HG03045 (cell line): Measurements from ENCODE around the gene REN.

ENCODE experiments used
- ATAC-seq: cut with Tn5 transposase; IDR thresholded peaks from one replicate; pipeline ENCODE4 v1.9.1; 2021; ENCODE audit warnings: mild to moderate bottlenecking, moderate library complexity; ENCODE audit not compliant: unreplicated experiment

REN gene

DNA sequence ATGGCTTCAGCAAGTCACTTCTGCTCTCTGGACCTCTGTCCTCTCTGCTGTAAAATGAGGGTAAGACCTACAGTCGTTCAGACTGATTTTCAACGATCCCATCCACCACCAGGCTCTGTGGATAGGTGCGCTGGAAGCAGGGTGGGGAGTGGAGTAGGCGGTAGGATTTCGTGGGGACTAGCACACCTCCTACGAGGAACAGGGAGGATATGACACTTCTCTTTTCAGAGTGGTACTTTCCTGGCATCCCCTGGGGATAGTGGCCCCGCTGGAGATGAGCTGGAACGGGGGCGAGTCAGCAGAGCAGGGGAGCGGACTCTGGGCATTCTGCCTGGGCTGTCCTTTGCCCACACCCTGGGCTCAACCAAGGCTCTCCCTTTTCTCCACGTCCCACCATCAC, 32.0 kb downstream of the REN start:
- no peak for ATAC-seq

GRCh38 chr1:204132718-204133117, 33.4 kb downstream of the REN start:
- ATAC-seq: no peak

DNA sequence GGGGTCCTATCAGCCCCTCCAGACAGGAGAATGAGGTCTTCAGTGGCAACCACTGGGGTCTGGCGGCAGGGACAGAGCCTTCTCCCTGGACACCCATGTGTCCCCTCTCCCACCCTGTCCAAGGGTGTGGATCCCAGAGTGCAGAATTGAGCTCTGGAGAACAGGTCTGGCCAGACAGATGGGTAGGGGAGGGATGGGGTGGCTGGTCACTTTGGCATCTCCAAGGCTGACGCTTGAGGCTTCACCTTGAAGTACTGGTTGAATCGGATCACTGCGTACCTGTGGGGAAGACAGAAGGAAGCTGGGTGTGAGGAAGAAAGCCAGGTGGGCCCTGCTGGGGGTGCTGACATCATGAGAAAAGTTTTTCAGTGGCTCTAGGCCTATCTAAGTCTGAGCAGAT, 34.2 kb downstream of the REN start:
- no peak for ATAC-seq

- ATAC-seq: no peak
These were observed 34.9 kb downstream of the REN start for GRCh38 chr1:204130981-204131892.

GRCh38 chr1:204130178-204130577, 36.0 kb downstream of the REN start:
- no peak for ATAC-seq

GRCh38 chr1:204128964-204129896, 36.9 kb downstream of the REN start:
- ATAC-seq: no peak

GRCh38 chr1:204128464-204128963, 37.6 kb downstream of the REN start:
- no peak for ATAC-seq

DNA sequence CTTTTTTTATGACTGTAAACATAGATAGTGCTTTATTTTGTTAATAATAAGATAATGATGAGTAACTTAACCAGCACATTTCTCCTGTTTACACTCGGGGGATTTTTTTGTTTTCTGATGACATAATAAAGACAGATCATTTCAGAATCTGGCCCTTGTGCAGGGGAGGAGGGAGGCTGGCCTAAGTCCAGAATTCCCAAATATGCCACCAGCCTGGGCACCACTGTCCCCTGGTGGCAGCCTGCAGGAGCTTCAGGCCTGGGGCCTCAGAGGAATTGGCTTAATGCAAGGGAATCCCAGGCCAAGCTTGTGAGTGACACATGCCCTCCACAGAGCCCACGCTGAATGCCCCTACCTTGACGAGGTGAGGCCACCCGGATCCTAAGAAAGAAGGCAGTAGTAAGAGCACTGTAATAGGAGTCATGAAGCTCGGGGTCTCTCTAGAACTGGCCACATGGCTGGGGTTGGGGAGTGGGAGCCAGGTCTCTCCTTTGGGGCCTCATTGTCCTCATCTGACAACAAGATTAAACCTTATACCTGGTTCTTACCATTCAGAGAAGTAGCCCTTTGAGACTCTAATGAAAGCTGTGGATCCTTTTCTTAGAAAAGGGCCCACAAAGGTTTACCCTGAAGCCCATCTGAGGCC, 38.4 kb downstream of the REN start:
- no peak for ATAC-seq

DNA sequence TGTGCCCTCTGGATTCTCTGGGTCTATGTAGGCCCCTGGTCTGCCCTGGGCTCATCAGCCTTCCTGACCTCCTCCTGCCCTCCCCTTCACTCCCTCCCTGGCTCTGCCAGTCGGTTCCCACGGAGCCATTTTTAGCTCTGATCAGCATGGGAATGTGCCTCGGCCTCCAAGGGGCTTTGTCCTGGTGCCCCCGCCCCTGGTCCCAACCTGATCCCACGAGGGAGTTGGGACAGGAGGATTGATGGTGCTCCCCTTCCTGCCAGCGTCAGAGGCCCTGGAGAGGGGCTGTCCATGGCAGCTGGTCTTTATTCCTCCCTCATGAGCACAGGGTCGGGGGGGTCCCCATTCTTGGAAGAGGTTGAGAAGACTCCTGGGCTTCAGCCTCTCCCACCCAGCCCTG, 39.2 kb downstream of the REN start:
- no peak for ATAC-seq

GRCh38 chr1:204126386-204126785, 39.8 kb downstream of the REN start:
- ATAC-seq: no peak

- no peak for ATAC-seq
These were observed 40.3 kb downstream of the REN start for GRCh38 chr1:204125759-204126351.

- ATAC-seq: no peak
These were observed 41.5 kb downstream of the REN start for GRCh38 chr1:204124639-204125038.

DNA sequence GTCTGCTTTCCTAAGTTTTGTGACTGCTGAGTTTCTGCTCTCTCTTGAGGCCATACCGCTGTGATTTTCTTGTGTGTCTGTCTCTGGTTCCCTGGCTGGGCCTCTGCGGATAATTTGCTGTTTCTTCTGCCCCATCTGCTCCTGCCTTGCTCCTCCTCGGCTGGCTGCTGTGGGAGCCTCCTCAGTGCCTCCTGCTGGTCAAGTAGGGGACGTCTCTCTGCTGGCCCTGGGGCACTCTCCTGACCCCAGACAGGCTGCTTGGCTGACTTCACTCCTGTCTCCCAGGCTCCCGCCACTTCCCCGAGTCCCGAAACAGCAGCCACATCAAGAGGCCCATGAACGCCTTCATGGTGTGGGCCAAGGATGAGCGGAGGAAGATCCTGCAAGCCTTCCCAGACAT, 42.8 kb downstream of the REN start:
- ATAC-seq: no peak

GRCh38 chr1:204121840-204122555, 44.1 kb downstream of the REN start:
- ATAC-seq: no peak

DNA sequence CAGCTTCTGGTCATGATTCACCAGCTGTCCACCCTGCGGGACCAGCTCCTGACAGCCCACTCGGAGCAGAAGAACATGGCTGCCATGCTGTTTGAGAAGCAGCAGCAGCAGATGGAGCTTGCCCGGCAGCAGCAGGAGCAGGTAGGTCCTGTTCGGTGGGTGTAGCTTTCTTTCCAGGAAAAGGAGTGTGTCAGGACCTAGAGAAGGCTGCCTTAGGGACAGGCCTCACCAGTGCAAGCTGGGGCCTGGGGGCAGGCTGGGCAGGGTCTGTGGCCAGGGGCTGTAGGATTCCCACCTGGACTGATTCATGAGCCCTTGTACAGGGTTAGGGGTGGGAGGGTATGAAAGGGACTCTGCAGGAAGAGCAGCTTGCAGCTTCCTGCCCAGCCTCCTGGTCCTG, 49.6 kb downstream of the REN start:
- no peak for ATAC-seq

DNA sequence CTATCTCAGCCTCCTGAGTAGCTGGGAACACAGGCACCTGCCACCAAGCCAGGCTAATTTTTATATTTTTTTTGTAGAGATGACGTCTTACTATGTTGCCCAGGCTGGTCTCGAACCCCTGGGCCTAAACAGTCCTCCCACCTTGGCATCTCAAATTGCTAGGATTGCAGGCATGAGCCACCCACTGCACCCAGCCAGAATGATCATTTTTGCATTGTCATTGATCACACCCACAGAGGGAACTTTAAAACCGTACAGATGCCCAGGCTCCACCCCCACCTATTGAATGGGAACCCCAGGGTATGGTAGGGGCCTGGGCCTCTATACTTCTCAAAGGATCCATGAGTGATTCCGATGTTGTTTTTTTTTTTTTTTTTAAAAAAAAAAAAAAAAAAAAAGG, 51.0 kb downstream of the REN start:
- ATAC-seq: no peak

- no peak for ATAC-seq
These were observed 51.5 kb downstream of the REN start for GRCh38 chr1:204114606-204115005.

DNA sequence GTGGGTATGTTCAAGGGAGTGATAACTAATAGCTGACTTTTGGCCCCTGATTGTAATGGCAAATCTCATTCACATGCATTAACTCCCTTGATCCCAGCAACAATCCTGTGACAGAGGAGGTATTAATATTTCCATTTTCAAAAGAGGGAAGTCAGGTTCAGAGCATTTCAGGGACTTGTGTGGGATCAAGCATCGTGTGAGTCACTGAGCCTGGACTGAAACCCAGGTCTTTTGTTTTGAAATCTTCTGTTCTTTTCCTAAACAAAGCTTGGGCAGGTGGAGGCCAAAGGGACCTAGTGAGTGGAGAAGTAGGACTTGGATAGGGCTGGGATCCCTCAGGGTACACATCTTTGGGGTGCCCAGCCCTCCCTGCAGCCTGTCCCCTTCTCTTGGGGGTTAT, 52.2 kb downstream of the REN start:
- ATAC-seq: no peak

- ATAC-seq: no peak
These were observed 53.0 kb downstream of the REN start for GRCh38 chr1:204112876-204113730.
